ENCODE data around the gene YTHDF1.
A peak's percentile ranks its signal among the peaks of the same experiment; 100 is the strongest.

The YTHDF1 gene

DNA sequence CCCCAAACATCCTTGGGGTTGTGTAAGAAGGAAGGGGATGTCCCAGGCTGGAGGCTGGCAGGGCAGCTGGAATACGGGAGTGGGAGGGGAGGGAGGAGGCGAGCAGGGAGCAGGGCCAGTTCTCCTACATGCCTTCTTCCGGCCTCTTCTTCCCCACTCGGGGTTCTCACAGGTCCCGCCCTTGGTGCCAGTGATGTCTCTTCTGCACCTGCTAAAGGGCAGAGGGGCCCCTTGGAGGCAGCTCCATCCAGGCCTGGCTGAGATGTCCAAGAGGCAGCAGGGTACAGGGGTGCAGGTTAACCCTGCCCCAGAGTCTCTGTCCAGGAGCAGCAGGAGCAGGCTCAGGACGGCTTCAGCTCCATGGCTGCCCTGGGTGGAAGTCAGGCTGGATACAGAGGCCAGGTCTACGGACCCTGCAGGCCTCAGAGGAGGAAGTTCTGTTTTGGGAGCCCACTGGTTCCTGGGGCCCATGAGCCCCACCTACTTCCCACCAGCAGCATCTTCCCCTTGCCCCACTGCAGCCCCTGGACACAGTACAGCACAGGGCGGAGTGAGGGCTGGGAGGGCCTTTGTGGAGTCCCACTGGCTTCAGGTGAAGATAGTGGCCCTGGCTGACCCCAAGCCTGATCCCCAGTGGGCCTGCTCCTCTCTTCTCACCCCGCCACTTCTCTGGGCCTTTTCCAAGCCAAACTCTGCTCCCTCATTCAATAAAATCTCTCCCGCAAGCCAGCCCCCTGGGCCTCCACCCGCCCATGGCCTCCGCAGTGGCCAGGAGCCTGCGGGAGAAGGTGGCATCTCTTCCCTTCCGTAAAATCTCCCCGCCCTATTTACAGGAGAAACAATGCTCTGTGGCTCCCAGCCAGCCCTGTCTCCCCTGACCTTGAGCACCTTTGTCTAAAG, 60.4 kb downstream of the YTHDF1 start:
- no peak for DNase-seq (ENCODE audit: low spot score)

DNA sequence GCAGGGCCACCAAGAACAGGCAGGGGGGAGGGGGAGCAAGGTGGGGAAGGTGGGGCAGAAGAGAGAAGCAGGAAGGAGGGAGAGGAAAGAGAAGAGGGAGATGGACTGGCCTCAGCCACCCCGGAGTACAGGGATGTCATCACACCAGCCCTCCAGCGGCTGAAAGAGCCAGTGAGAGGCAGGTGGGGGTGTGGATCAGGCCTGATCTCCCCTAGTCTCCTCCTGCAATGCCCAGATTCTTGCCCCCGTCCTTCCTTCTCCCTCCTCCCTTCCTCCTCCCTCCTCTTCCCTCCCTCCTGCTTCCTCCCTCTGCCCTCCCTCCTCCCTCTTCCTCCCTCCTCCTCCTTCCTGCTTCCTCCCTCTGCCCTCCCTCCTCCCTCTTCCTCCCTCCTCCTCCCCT, 61.5 kb downstream of the YTHDF1 start:
- DNase-seq (ENCODE audit: low spot score) = no peak

DNA sequence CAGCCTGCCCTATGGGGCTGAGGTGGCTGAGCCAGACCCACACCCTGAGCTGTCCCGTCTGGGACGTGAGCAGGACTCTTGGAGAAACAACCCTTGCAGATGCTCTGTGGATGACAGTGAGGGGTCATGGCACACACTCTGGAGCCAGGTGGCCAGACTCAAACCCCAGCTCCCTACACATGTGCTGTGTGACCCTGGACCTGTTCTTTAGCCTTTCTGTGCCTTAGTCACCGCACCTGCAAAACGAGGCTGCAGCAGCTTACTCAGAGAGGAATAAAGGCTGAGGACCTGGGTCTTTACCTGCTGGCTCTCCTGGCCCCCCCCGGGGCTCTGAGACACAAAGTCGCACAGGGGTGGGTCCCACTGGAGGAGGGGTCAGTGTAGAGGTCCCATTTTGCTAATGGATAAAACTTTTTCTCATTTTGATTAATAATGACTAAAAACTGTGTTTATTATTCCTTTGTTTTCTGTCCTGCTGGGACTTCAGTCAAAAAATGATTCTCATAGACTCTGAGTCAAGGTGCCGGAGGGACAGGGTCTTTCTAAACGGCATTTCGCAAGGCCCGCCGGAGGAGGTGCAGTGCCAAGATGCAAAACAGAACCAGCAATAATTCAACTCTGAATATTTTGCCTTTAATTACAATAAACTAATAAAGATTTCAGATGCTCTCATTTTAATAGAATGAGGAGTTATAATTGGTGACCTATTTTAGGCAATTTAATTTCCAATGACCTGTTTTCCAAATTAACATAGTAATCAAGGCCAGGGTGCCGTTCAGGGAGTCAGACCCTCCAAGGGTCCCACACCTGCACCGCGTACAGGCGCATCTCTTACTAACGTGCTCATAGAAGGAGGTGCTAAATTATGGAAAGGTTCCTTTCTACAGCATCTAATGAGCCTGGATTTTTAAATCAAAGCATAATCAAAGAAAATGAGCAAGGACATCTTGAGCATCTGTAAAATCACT, 62.4 kb downstream of the YTHDF1 start:
- DNase-seq (ENCODE audit: low spot score) = no peak

DNA sequence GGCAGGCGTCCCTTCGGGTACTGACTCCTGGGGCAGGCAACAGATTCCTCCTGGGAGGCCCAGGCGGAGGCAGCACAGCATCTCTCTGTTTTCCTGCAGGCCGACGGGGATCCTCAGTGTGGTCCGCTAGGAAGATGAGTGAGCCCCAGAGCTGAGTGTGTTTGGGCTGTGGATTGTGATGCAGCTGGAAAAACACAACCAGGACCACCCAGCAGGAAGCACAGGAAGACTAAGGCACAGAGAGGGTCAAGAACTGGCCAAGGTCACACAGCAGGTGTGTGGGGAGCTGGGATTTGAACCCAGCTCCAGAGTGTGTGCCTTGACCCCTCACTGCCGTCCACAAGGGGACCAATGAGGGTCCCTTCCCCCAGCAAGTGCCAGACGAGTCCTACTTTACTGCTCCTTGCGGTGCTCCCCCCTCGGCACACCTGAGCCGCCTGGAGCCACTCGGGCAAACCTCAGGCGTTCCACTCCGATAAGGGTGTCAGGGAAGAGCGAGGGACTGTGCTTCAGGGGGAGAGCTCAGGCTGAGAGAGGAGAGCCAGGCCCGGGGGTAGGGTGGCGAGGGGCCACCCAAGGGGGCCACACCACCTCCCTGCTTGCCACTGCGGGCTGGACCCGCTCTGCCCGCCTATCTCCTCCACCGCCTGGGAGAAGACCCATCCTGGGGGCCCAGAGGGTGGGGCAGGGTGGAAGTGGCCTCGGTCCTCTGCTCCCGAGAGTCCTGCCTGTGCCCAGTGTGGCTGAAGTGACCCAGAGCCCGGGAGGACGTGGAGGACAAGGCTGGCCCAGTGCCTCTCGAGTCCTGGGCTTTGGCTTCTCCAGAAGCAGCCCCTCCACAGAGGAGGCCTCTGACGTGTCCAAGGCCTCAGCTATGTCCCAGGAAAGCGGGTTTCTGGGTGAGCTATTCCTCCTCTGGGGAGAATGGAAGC, 63.3 kb downstream of the YTHDF1 start:
- DNase-seq (ENCODE audit: low spot score) = no peak

DNA sequence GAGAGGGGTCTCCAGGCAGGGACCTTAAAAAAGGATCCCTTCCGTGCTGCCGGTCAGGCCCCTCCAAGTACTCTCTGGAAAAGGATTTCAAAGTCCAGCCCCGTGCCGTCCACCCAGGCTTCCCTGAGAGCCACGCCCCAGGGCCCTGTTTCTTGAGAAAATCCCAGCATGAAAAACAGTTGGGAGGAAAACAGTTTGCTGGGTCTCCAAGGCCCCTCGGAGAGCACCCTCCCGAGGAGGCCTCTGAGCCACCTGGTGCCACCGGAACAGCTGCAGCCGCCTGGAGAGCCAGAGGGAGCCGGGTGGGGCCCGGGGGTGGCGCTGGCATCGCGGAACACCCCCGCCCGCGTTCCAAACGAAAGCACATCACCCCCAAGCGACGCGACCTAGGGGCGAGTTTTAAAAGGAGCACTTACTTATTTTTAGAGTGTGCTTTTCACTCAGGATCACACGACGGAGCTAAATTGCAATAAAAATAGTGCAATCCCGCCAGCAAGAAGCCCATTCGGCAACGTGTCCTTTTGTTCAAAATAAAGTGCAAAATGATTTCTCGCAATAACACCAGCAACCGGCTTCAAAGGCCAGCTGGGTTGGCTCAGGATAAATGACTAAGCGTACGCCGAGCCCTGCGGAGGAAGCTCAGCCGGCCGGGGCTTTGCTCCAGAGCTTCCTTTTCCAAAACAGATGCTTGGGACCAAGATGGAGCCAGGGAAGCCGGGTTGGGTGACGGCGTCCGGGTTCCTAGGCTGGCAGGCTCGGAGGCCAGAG, 64.2 kb downstream of the YTHDF1 start:
- DNase-seq (ENCODE audit: low spot score) = peak; percentile 35

DNA sequence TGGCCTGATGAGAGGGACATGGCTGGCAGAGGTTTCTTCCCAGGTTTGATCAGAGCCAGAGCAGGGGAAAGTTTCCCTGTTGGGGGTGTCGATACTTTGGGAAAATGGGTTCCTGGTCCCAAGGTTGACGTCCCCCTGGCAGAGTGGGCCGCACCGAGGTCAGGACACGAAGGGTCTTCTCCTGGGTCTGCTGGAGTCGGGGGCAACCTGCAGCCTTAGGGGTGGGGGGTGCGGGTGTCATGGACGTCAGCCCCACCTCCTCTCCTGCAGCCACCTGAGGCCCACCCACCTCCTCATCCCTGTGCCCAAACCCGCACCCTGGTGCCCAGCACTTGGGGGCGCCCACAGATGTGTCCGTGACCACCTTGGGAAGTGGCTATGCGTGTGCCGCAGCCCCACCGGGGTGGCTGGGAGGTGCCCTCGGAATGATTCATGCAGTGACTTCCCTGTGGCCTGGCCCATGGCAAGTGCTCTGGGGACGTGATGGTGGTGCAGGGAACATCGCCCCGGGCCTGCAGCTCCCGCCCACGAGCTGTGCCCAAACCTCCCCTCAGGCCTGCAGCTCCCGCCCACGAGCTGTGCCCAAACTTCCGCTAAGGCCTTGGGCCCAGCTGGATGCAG, 64.9 kb downstream of the YTHDF1 start:
- DNase-seq (ENCODE audit: low spot score) = no peak

DNA sequence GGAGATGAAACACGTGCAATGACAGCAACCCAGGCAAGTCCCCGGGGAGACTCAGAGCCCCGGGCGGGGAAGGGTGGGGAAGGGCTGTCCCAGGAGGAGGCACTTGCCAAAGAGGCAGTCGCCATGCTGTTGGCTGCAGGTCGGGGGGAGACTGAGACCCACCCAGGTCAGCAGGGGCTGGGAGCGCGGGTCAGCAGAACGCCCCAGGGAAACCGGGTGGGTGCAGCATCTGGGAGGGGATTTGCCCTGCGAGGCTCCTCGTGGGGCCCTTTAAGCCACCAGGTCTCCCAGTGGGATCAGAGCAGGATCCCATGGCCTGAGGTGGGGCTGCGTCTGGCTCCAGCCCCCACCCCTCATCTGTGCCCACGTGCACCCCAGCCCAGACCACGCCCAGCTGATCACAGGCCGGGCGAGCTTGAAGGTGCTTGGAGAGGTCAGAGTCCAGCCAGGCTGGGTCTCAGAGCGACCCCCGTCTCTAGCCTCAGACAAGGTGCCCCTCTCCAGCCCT, 65.5 kb downstream of the YTHDF1 start:
- no peak for DNase-seq (ENCODE audit: low spot score)

DNA sequence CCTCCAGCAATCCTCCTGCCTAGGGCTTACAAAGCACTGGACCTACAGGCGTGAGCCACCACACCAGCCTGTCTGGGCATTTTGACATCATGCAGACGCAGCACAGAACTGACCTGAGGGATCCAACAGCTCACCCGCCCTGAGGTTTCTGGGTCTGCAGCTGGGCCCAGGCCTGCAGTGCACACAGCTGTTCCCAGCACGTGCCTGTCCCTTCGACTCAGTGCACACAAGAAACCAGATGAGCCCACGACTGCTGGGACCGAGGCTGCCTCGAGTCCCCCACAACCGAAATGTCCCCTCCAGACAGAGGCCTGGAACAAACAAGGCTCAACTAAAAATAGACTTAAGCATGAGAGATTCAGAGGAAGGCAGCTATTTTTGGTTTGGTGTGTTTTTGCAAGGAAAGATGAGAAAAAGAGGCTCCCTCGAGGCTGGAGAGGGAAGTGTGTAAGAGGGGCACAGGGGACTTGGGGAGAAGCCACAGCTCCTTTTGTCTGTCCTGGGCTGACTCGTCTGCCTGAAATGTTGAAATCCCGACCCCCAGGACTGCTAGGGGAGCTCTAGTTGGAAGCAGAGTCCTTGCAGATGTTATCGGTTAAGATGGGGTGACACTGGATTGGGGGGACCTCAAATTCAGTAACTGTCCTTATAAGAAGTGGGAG, 66.3 kb downstream of the YTHDF1 start:
- DNase-seq (ENCODE audit: low spot score) = no peak

DNA sequence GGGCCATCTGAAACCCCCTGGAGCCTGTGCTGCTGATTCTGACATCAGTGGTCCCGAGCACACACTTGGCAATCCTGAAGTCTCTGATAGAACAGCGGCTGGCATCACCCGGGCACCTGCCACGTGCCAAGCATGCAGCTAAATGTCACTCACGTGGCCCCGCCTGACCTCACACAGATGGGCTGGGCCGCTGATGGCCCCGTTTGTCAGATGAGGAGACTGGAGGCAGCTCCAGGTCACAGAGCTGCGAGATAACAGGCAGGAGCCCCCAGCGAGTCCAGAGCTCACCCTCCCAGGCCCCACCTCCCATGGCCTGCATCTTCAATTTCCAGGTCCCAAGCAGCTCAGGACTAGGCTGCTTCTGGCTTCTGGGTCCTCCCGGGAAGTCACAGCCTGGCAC, 67.2 kb downstream of the YTHDF1 start:
- no peak for DNase-seq (ENCODE audit: low spot score)

DNA sequence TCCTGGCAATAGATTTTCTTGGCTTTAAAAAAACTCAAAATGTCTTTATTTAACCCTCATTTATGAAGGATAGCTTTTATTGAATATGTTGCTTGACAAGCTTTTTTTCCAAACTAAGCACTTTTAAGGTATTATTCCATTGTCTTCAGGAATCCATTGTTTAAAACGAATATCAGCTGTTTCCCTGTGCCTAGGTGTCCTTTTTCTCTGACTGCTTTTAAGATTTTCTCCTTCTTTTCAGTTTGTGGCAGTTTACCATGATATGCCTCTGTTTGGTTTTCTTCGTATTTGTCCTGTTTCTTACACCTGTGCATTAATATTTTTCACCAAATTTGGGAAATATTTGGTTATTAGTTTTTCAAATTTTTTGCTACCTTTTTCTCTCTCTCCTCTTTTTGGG, 68.4 kb downstream of the YTHDF1 start:
- no peak for DNase-seq (ENCODE audit: low spot score)

Data from AG08395 (cell line).